OCI-LY1 (cell line): ENCODE data around the gene HUS1B.

Experiments used
- CTCF ChIP-seq: fragments of 200-600 bp; sonication (generic), shearing (Covaris generic); IDR thresholded peaks from 2 replicates; pipeline ENCODE4 v1.5.1; 2017; ENCODE audit warnings: mild to moderate bottlenecking, antibody characterized with exemption, low read length, moderate library complexity, mixed read lengths
- EZH2 ChIP-seq: fragments of 200-600 bp; sonication (generic), shearing (Covaris generic); IDR thresholded peaks from 2 replicates; pipeline ENCODE4 v1.8.0; 2017; ENCODE audit warnings: borderline replicate concordance, mixed run types, mild to moderate bottlenecking, antibody characterized with exemption, low read length, moderate library complexity, mixed read lengths

GRCh38 chr6:679282-679681, 22.4 kb upstream of the HUS1B start:
- TF ChIP-seq CTCF (no peak), EZH2 (no peak)
